ENCODE measurements around the gene PKIG. TPM values are rescaled to one million over a fixed set of nuclear protein-coding genes. Genes with fewer than 3 reads are reported as not detected.

Gene PKIG
- total and polyA plus RNA-seq, 10 of the 15 experiments (the other 5 are each of a cell fraction or from before 2014, with no cell fraction given): 5.7 to 82.3 (median 39.7) TPM

- TF ChIP-seq BMI1 (IDR thresholded peaks at IDR 0.05; ENCODE audit: borderline replicate concordance) (no peak), SP1 (IDR thresholded peaks at IDR 0.05; ENCODE audit: low read depth, low read length) (no peak)
Measured at GRCh38 chr20:44561876-44562275, 20.5 kb upstream of the PKIG start (continued).

GRCh38 chr20:44566018-44566417 lies 16.4 kb upstream of the PKIG start:
- Histone ChIP-seq H3K79me2 (ENCODE audit: control insufficient read depth, insufficient read depth, low read length) (no peaks in the 10 kb centered on the region), H2AFZ (ENCODE audit: control insufficient read depth, low read depth, low read length) (no peak overlapping the region), H3K9me3 (replicated peaks; ENCODE audit: control insufficient read depth, insufficient read depth, low read length) (no peaks in the 10 kb centered on the region), H3K4me3 (no peak overlapping the region), H3K36me3 (ENCODE audit: control insufficient read depth in 2 of 2, insufficient read depth in 2 of 2, low read length in 1 of 2) (no peaks in the 10 kb centered on the region), H3K27me3 (replicated peaks in 1 of 2; ENCODE audit: control insufficient read depth in 2 of 2, insufficient read depth in 2 of 2, low read length in 1 of 2) (no peaks in the 10 kb centered on the region), H3K4me1 (ENCODE audit: control insufficient read depth, insufficient read depth, low read length) (no peaks in the 10 kb centered on the region), H4K20me1 (ENCODE audit: control insufficient read depth, insufficient read depth) (no peaks in the 10 kb centered on the region), H3K9ac (ENCODE audit: control insufficient read depth, insufficient read depth, low read length) (no peak overlapping the region), H3K4me2 (ENCODE audit: control insufficient read depth, insufficient read depth) (no peak overlapping the region), H3K27ac (ENCODE audit: control insufficient read depth, insufficient read depth) (no peak overlapping the region)
- DNase-seq (ENCODE audit: low read depth, low spot score) (no peak), FAIRE-seq (no peak), ATAC-seq (no peak)
- ChIA-PET POLR2A (no interaction called here), RAD21 (ENCODE audit: unreplicated experiment) (no interaction called here), SMC1A (ENCODE audit: uncharacterized antibody, unreplicated experiment) (no interaction called here), CTCF (no interaction called here)
- WGBS (ENCODE audit: insufficient coverage, insufficient replicate concordance, low lambda C conversion rate, missing lambda C conversion rate): 96% methylated on average over 3 of the region's 3 CpGs
- in situ Hi-C loops (cut with MboI) (no loop called here), intact Hi-C loops (cut with micrococcal nuclease; ENCODE audit: unreplicated experiment) (no loop called here)
- BruUV-seq (replicated peaks): no TSS peak
- TF ChIP-seq, protein P1, sequence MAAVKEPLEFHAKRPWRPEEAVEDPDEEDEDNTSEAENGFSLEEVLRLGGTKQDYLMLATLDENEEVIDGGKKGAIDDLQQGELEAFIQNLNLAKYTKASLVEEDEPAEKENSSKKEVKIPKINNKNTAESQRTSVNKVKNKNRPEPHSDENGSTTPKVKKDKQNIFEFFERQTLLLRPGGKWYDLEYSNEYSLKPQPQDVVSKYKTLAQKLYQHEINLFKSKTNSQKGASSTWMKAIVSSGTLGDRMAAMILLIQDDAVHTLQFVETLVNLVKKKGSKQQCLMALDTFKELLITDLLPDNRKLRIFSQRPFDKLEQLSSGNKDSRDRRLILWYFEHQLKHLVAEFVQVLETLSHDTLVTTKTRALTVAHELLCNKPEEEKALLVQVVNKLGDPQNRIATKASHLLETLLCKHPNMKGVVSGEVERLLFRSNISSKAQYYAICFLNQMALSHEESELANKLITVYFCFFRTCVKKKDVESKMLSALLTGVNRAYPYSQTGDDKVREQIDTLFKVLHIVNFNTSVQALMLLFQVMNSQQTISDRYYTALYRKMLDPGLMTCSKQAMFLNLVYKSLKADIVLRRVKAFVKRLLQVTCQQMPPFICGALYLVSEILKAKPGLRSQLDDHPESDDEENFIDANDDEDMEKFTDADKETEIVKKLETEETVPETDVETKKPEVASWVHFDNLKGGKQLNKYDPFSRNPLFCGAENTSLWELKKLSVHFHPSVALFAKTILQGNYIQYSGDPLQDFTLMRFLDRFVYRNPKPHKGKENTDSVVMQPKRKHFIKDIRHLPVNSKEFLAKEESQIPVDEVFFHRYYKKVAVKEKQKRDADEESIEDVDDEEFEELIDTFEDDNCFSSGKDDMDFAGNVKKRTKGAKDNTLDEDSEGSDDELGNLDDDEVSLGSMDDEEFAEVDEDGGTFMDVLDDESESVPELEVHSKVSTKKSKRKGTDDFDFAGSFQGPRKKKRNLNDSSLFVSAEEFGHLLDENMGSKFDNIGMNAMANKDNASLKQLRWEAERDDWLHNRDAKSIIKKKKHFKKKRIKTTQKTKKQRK (IDR thresholded peaks at IDR 0.05; ENCODE audit: low read depth, low read length): no peak
- no peak for TF ChIP-seq SIN3A (IDR thresholded peaks at IDR 0.05; ENCODE audit: low read depth, low read length)
- TF ChIP-seq E2F4 (IDR thresholded peaks at IDR 0.05; ENCODE audit: low read depth, low read length): no peak
- TF ChIP-seq, protein P2, sequence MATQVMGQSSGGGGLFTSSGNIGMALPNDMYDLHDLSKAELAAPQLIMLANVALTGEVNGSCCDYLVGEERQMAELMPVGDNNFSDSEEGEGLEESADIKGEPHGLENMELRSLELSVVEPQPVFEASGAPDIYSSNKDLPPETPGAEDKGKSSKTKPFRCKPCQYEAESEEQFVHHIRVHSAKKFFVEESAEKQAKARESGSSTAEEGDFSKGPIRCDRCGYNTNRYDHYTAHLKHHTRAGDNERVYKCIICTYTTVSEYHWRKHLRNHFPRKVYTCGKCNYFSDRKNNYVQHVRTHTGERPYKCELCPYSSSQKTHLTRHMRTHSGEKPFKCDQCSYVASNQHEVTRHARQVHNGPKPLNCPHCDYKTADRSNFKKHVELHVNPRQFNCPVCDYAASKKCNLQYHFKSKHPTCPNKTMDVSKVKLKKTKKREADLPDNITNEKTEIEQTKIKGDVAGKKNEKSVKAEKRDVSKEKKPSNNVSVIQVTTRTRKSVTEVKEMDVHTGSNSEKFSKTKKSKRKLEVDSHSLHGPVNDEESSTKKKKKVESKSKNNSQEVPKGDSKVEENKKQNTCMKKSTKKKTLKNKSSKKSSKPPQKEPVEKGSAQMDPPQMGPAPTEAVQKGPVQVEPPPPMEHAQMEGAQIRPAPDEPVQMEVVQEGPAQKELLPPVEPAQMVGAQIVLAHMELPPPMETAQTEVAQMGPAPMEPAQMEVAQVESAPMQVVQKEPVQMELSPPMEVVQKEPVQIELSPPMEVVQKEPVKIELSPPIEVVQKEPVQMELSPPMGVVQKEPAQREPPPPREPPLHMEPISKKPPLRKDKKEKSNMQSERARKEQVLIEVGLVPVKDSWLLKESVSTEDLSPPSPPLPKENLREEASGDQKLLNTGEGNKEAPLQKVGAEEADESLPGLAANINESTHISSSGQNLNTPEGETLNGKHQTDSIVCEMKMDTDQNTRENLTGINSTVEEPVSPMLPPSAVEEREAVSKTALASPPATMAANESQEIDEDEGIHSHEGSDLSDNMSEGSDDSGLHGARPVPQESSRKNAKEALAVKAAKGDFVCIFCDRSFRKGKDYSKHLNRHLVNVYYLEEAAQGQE (IDR thresholded peaks at IDR 0.05; ENCODE audit: low read depth, low read length): no peak
- no peak for TF ChIP-seq YY1 (IDR thresholded peaks at IDR 0.05; ENCODE audit: low read depth, low read length)
- no peak for TF ChIP-seq SMARCA5 (IDR thresholded peaks at IDR 0.05)
- no peak for TF ChIP-seq ESRRA (IDR thresholded peaks at IDR 0.05; ENCODE audit: low read length)
- TF ChIP-seq STAT1 (conservative IDR thresholded peaks at IDR 0.05): no peak
- TF ChIP-seq IRF3 (IDR thresholded peaks at IDR 0.05): no peak
- TF ChIP-seq ZZZ3 (IDR thresholded peaks at IDR 0.05; ENCODE audit: control insufficient read depth, insufficient read length, low read depth): no peak
- TF ChIP-seq PAX8 (IDR thresholded peaks at IDR 0.05): no peak
- no peak for TF ChIP-seq TAF1 (IDR thresholded peaks at IDR 0.05; ENCODE audit: borderline replicate concordance, low read depth, low read length)
- TF ChIP-seq BHLHE40 (IDR thresholded peaks at IDR 0.05; ENCODE audit: borderline replicate concordance in 1 of 2, low read depth in 2 of 2, low read length in 1 of 2): no peak
- TF ChIP-seq CHD4 (IDR thresholded peaks at IDR 0.05): no peak
- no peak for TF ChIP-seq HCFC1 (IDR thresholded peaks at IDR 0.05; ENCODE audit: low read length)
